ENCODE results near the gene MXD1. TPM values are rescaled to one million over a fixed set of nuclear protein-coding genes. Genes with fewer than 3 reads are reported as not detected.

The MXD1 gene
- total RNA-seq, 1 donor from 2014 or later, result 30.5 TPM

- Histone ChIP-seq H3K36me3 (ENCODE audit: control insufficient read depth, insufficient read depth, low read length) (peaks cover 13% of the 10 kb centered on the region), H3K4me3 (ENCODE audit: low read depth, low read length) (no peak overlapping the region), H3K27me3 (ENCODE audit: control insufficient read depth, insufficient read depth, low read length) (no peaks in the 10 kb centered on the region)
- peak; percentile 13 for FAIRE-seq
- TF ChIP-seq CTCF (IDR thresholded peaks at IDR 0.05; ENCODE audit: insufficient read depth, low read length, severe bottlenecking), result no peak
- peak; percentile 68 for DNase-seq (ENCODE audit: low read depth)
Observed at GRCh38 chr2:69926849-69927515, 12.1 kb downstream of the MXD1 start.

GRCh38 chr2:69931832-69932595, 17.1 kb downstream of the MXD1 start:
- FAIRE-seq, result no peak

DNA sequence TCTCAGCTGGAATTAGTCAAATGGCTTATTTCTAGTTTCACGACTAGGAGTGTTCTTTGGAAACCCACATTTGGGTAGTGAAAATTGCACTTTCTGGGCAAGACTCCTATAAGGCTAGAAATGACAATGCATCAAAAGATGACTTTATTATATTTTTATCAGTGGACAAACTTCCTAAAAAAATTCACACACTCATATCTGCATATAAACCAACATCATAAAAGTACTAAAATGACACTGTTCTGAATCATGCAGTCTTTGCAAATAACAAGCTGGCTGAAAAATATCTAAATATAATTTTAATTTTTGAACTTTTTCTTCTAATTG, 17.6 kb downstream of the MXD1 start:
- Histone ChIP-seq H3K4me3 (ENCODE audit: low read depth, low read length) (no peak overlapping the region), H3K36me3 (ENCODE audit: control insufficient read depth, insufficient read depth, low read length) (peaks cover 25% of the 10 kb centered on the region), H3K27me3 (ENCODE audit: control insufficient read depth, insufficient read depth, low read length) (no peaks in the 10 kb centered on the region)
- DNase-seq (ENCODE audit: low read depth) (no peak), FAIRE-seq (no peak)
- TF ChIP-seq CTCF (IDR thresholded peaks at IDR 0.05; ENCODE audit: insufficient read depth, low read length, severe bottlenecking), result no peak

More at GRCh38 chr2:69931832-69932595, 17.1 kb downstream of the MXD1 start:
- DNase-seq (ENCODE audit: low read depth), result no peak
- H3K27me3 ChIP-seq (ENCODE audit: control insufficient read depth, insufficient read depth, low read length), result no peaks in the 10 kb centered on the region
- H3K36me3 ChIP-seq (ENCODE audit: control insufficient read depth, insufficient read depth, low read length), result peaks cover 20% of the 10 kb centered on the region
- TF ChIP-seq CTCF (IDR thresholded peaks at IDR 0.05; ENCODE audit: insufficient read depth, low read length, severe bottlenecking), result no peak
- no peak overlapping the region for H3K4me3 ChIP-seq (ENCODE audit: low read depth, low read length)

DNA sequence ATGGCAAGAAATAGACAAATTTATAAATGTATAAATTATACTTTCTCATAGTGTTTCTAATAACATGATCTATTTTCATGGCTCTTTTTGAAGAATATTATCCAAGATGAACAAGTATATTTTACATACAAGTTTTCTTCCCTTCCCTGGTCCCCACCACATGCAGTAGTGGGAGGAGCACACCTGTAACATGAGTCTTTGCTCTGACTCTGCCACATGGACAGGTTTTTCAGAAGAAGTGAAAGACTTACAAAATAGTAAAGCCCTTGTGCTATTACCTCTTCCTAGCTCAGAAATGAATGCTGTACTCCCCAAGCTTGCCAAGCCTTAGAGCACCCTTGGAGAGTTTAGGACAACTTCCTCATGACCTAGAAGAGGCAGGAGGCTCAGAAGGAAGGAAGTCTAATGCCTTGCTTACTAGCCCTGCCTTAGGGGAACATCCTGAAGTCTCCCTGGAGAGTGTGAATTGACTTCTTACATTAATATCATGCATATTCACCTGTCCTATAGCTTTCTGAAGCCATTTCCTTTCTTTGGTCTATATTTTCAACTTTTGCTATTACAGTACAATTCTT, 18.4 kb downstream of the MXD1 start:
- Histone ChIP-seq H3K36me3 (ENCODE audit: control insufficient read depth, insufficient read depth, low read length) (peaks cover 31% of the 10 kb centered on the region), H3K4me3 (ENCODE audit: low read depth, low read length) (no peak overlapping the region), H3K27me3 (ENCODE audit: control insufficient read depth, insufficient read depth, low read length) (no peaks in the 10 kb centered on the region)
- peak; percentile 25 for DNase-seq (ENCODE audit: low read depth)
- no peak for TF ChIP-seq CTCF (IDR thresholded peaks at IDR 0.05; ENCODE audit: insufficient read depth, low read length, severe bottlenecking)
- FAIRE-seq, result no peak

DNA sequence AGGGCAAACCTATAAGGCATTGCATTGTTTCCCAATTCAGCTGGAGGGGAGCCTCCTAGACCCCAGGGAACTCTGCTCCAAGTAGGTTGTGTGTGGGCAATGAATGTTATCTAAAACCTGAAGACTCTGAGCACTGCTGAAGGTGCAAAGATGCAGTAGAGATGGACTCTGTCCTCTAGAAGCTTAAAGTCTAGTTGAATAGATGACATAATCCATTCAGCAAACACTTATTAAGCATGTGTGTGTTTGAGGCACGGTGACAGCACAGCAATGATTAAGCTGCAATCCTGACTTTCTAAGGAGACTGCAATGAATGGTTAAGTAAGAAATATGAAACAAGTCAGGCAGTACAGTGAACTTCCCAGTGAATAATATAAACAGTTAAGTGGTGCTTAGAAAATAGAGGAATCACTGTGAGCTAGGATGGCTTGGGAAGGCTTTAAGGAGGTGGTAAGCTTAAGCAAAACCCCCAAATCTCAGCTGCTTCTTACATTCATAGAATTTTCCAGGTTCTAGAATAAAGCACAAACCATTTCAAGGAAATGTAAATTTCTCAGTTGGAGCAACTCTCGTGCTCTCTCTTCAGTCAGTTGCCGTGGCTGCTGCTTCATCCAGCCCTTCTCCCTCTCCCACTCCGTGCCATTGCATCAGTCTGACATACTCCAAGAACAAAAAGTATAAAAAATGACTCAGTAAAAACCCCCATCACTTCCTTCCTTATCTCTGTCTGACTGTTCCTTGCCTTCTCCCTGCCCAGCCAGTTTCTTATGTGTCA, 19.1 kb downstream of the MXD1 start:
- peaks cover 36% of the 10 kb centered on the region for H3K36me3 ChIP-seq (ENCODE audit: control insufficient read depth, insufficient read depth, low read length)
- DNase-seq (ENCODE audit: low read depth) (peak; percentile 97), FAIRE-seq (no peak)
- no peaks in the 10 kb centered on the region for H3K27me3 ChIP-seq (ENCODE audit: control insufficient read depth, insufficient read depth, low read length)
- H3K4me3 ChIP-seq (ENCODE audit: low read depth, low read length), result no peak overlapping the region
- TF ChIP-seq CTCF (IDR thresholded peaks at IDR 0.05; ENCODE audit: insufficient read depth, low read length, severe bottlenecking), result no peak
